H1 (cell line): ENCODE results near the gene DEAF1. TPM values are rescaled to one million over a fixed set of nuclear protein-coding genes. Genes with fewer than 3 reads are reported as not detected.

Source experiments
- ATF2 ChIP-seq: IDR thresholded peaks from 2 replicates; pipeline ENCODE4 v1.6.1; 2012; ENCODE audit warnings: low read length, inconsistent platforms
- POLR2A ChIP-seq, 2 experiments: IDR thresholded peaks; 1 replicate in 1 of 2; 2 replicates in 1 of 2; pipeline ENCODE4 v1.6.1; 2011; ENCODE audit warnings: low read depth in 2 of 2, low read length in 2 of 2, mild to moderate bottlenecking in 2 of 2; ENCODE audit errors: control extremely low read depth in 1 of 2
- SIX5 ChIP-seq: IDR thresholded peaks from 2 replicates; pipeline ENCODE4 v1.6.1; 2011; ENCODE audit warnings: mild to moderate bottlenecking, low read depth, low read length
- TCF12 ChIP-seq: IDR thresholded peaks from 2 replicates; pipeline ENCODE4 v1.6.1; 2011; ENCODE audit warnings: low read depth, mild to moderate bottlenecking, low read length
- USF2 ChIP-seq: IDR thresholded peaks from 2 replicates; pipeline ENCODE4 v1.6.1; 2011; ENCODE audit warnings: low read length, improper control_type of control experiment
- polyA plus RNA-seq, 7 experiments: library from polyadenylated mRNA; depleted of rRNA in 3 of 7; stranded (reverse) in 5 of 7; unstranded in 2 of 7; fragments of >200 nt in 5 of 7; fragments of 200-250 nt in 2 of 7; gene quantifications; 1 replicate in 5 of 7; 2 replicates in 1 of 7; 4 replicates in 1 of 7; pipeline versions ENCODE4 v1.2.1 to v1.2.3, GENCODE V29; 2011 to 2013; ENCODE audit warnings: missing spikeins in 2 of 7, mixed read lengths in 2 of 7
- total RNA-seq: library from RNA; stranded (reverse); fragmentation: NEBNext Ultra II Directional; extraction: Animal tissue kit (Norgen Biotek cat#: 25700); gene quantifications from 2 replicates; pipeline ENCODE4 v1.2.1, GENCODE V29; 2021

Gene DEAF1
- total and polyA plus RNA-seq, 2 of the 8 experiments (the other 6 are each of a cell fraction or from before 2014, with no cell fraction given), result 47.3 to 58.4 TPM

- TF ChIP-seq TCF12, result no peak
- TF ChIP-seq POLR2A (IDR thresholded peaks at IDR 0.05; ENCODE audit: control extremely low read depth in 1 of 2, low read depth in 2 of 2, low read length in 2 of 2), result no peak
- TF ChIP-seq ATF2, result no peak
- no peak for TF ChIP-seq USF2
- no peak for TF ChIP-seq SIX5
Observed at GRCh38 chr11:623349-623869, 71.6 kb downstream of the DEAF1 start (continued).
